H1 (cell line): ENCODE data around the gene TMEM108. TPM values are rescaled to one million over a fixed set of nuclear protein-coding genes. Genes with fewer than 3 reads are reported as not detected.

Experiments
- CTCF ChIA-PET: fragments of 300-600 bp; sonication (Branson Sonifier 250); formaldehyde crosslinking; loops from one replicate; lab custom pipeline; 2021; ENCODE audit not compliant: partially characterized antibody; lab: Charles Lee
- POLR2A ChIA-PET: fragments of 300-600 bp; sonication (Branson Sonifier 250); formaldehyde crosslinking; loops from one replicate; lab custom pipeline; 2021; ENCODE audit warnings: inconsistent platforms; ENCODE audit not compliant: partially characterized antibody; lab: Charles Lee
- DNase-seq, 2 experiments: peaks; one replicate each; pipeline versions ENCODE4 v3.0.0 to v3.0.0-alpha.2; 2010 to 2022; ENCODE audit warnings: low spot score in 2 of 2, low read depth in 1 of 2, mixed read lengths in 1 of 2
- FAIRE-seq: peaks from 2 replicates; lab custom pipeline; 2011; peaks lifted over from hg19 to GRCh38; lab: Jason Lieb, UNC
- H2AFZ ChIP-seq: 2 replicates; pipeline ENCODE4 v1.8.1; 2012; ENCODE audit warnings: low read length, inconsistent platforms
- H2AK5ac ChIP-seq: 2 replicates; pipeline ENCODE4 v1.6.1; 2013; ENCODE audit warnings: low read depth, low read length
- H2BK120ac ChIP-seq: replicated peaks from 2 replicates; pipeline ENCODE3; 2013; ENCODE audit warnings: low read depth, low read length, inconsistent platforms
- H2BK12ac ChIP-seq: 2 replicates; pipeline ENCODE4 v1.6.1; 2013; ENCODE audit warnings: low read depth, low read length
- H2BK15ac ChIP-seq: 2 replicates; pipeline ENCODE4 v1.6.1; 2013; ENCODE audit warnings: low read length
- H2BK20ac ChIP-seq: 2 replicates; pipeline ENCODE4 v1.6.1; 2013; ENCODE audit warnings: low read length
- H2BK5ac ChIP-seq: 2 replicates; pipeline ENCODE4 v1.6.1; 2013; ENCODE audit warnings: low read depth, low read length
- H3K14ac ChIP-seq: 2 replicates; pipeline ENCODE4 v1.6.1; 2013; ENCODE audit warnings: inconsistent platforms; ENCODE audit not compliant: insufficient read length
- H3K18ac ChIP-seq: 2 replicates; pipeline ENCODE4 v1.6.1; 2013; ENCODE audit warnings: low read length; ENCODE audit errors: extremely low read depth
- H3K23ac ChIP-seq: 2 replicates; pipeline ENCODE4 v1.6.1; 2013; ENCODE audit warnings: inconsistent platforms; ENCODE audit not compliant: insufficient read length
- H3K23me2 ChIP-seq: 2 replicates; pipeline ENCODE4 v1.6.1; 2013; ENCODE audit warnings: low read depth, low read length
- H3K27ac ChIP-seq: 2 replicates; pipeline ENCODE4 v1.6.1; 2011; ENCODE audit warnings: low read depth, low read length, inconsistent platforms
- H3K27me3 ChIP-seq, 4 experiments: replicated peaks in 1 of 4; 1 replicate in 1 of 4; 2 replicates in 3 of 4; pipeline versions ENCODE4 v1.6.1 to v1.8.1; 2011 to 2013; ENCODE audit warnings: low read length in 3 of 4, mild to moderate bottlenecking in 3 of 4, inconsistent platforms in 2 of 4, mixed read lengths in 2 of 4, moderate library complexity in 1 of 4; ENCODE audit not compliant: control insufficient read depth in 3 of 4, insufficient read depth in 3 of 4; ENCODE audit errors: extremely low read depth in 1 of 4
- H3K36me3 ChIP-seq, 4 experiments: 2 replicates each; pipeline versions ENCODE4 v1.6.1 to v1.8.1; 2011 to 2013; ENCODE audit warnings: mild to moderate bottlenecking in 4 of 4, low read length in 3 of 4, moderate library complexity in 2 of 4, control low read depth in 1 of 4, inconsistent platforms in 1 of 4; ENCODE audit not compliant: insufficient read depth in 4 of 4, control insufficient read depth in 2 of 4
- H3K4ac ChIP-seq: replicated peaks from 2 replicates; pipeline ENCODE3; 2013; ENCODE audit warnings: low read length, low read depth, mixed read lengths, inconsistent platforms; ENCODE audit not compliant: insufficient read length
- H3K4me1 ChIP-seq, 4 experiments: replicated peaks in 1 of 4; 1 replicate in 1 of 4; 2 replicates in 3 of 4; pipeline versions ENCODE4 v1.6.1 to v1.8.1; 2011 to 2013; ENCODE audit warnings: low read length in 3 of 4, inconsistent platforms in 2 of 4, mixed read lengths in 1 of 4; ENCODE audit not compliant: insufficient read depth in 4 of 4, control insufficient read depth in 3 of 4
- H3K4me2 ChIP-seq, 2 experiments: 2 replicates each; pipeline versions ENCODE4 v1.6.1 to v1.8.1; 2011 to 2013; ENCODE audit warnings: low read depth in 2 of 2, low read length in 2 of 2, control low read depth in 1 of 2, inconsistent platforms in 1 of 2, mild to moderate bottlenecking in 1 of 2; ENCODE audit not compliant: insufficient read depth in 1 of 2
- H3K4me3 ChIP-seq, 4 experiments: fragments of 200-600, 300-600 bp in 1 of 4; sonication (generic), shearing (Covaris generic), sonication (Bioruptor Twin) in 1 of 4; 2 replicates each; pipeline versions ENCODE4 v1.5.1 to v1.8.1; 2011 to 2016; ENCODE audit warnings: low read length in 4 of 4, low read depth in 3 of 4, control low read depth in 2 of 4, inconsistent platforms in 2 of 4, mild to moderate bottlenecking in 2 of 4, mixed read lengths in 1 of 4, moderate library complexity in 1 of 4; ENCODE audit not compliant: insufficient read depth in 2 of 4; ENCODE audit errors: extremely low read depth in 1 of 4
- H3K56ac ChIP-seq: replicated peaks from 2 replicates; pipeline ENCODE3; 2013; ENCODE audit warnings: low read depth, mild to moderate bottlenecking, mixed read lengths, low read length, inconsistent platforms; ENCODE audit not compliant: insufficient read length
- H3K79me1 ChIP-seq: 2 replicates; pipeline ENCODE4 v1.6.1; 2013; ENCODE audit warnings: low read depth, low read length, control low read depth
- H3K79me2 ChIP-seq, 2 experiments: 2 replicates each; pipeline versions ENCODE4 v1.6.1 to v1.8.1; 2012 to 2013; ENCODE audit warnings: low read length in 2 of 2, mild to moderate bottlenecking in 2 of 2, inconsistent platforms in 1 of 2; ENCODE audit not compliant: insufficient read depth in 2 of 2, control insufficient read depth in 1 of 2
- H3K9ac ChIP-seq, 4 experiments: replicated peaks in 1 of 4; 1 replicate in 1 of 4; 2 replicates in 3 of 4; pipeline versions ENCODE4 v1.6.1 to v1.8.1; 2011 to 2013; ENCODE audit warnings: low read depth in 3 of 4, low read length in 3 of 4, control low read depth in 2 of 4, mild to moderate bottlenecking in 2 of 4, moderate library complexity in 2 of 4, inconsistent platforms in 1 of 4; ENCODE audit errors: extremely low read depth in 1 of 4
- H3K9me3 ChIP-seq, 2 experiments: 2 replicates each; pipeline versions ENCODE4 v1.6.1 to v1.8.1; 2012 to 2013; ENCODE audit warnings: mild to moderate bottlenecking in 2 of 2, moderate library complexity in 2 of 2, control low read depth in 1 of 2, inconsistent platforms in 1 of 2, low read depth in 1 of 2, low read length in 1 of 2, mixed read lengths in 1 of 2; ENCODE audit not compliant: insufficient read depth in 2 of 2
- H4K20me1 ChIP-seq, 2 experiments: replicated peaks in 1 of 2; 2 replicates each; pipeline versions ENCODE3 to v1.8.1; 2011 to 2013; ENCODE audit warnings: inconsistent platforms in 2 of 2, low read length in 2 of 2, mild to moderate bottlenecking in 1 of 2; ENCODE audit not compliant: insufficient read depth in 2 of 2, control insufficient read depth in 1 of 2
- H4K5ac ChIP-seq: 2 replicates; pipeline ENCODE4 v1.6.1; 2013; ENCODE audit warnings: low read length, low read depth, mixed read lengths, inconsistent platforms; ENCODE audit not compliant: insufficient read length
- H4K8ac ChIP-seq: 2 replicates; pipeline ENCODE4 v1.8.0; 2013; ENCODE audit warnings: mild to moderate bottlenecking, moderate library complexity, low read length, inconsistent platforms; ENCODE audit not compliant: insufficient read depth; ENCODE audit errors: extremely low read depth
- H4K91ac ChIP-seq: replicated peaks from 2 replicates; pipeline ENCODE3; 2013; ENCODE audit warnings: low read length, mixed read lengths, inconsistent platforms; ENCODE audit not compliant: insufficient read length
- CEBPB ChIP-seq: IDR thresholded peaks from 2 replicates; pipeline ENCODE4 v1.6.1; 2012; ENCODE audit warnings: low read depth, low read length
- NRF1 ChIP-seq: IDR thresholded peaks from 2 replicates; pipeline ENCODE4 v1.6.1; 2011; ENCODE audit warnings: mild to moderate bottlenecking, low read depth, low read length, improper control_type of control experiment
- WGBS, 2 experiments: shearing (Covaris generic) in 1 of 2; methylation state at CpG; one replicate each; pipeline versions ENCODE4 v1.1.6 to v1.1.7; 2013 to 2015; ENCODE audit warnings: low lambda C conversion rate in 2 of 2, mixed read lengths in 2 of 2, inconsistent platforms in 1 of 2, low coverage in 1 of 2, missing lambda C conversion rate in 1 of 2; ENCODE audit not compliant: insufficient replicate concordance in 2 of 2, insufficient coverage in 1 of 2, insufficient read length in 1 of 2; ENCODE audit errors: extremely low coverage in 1 of 2, missing lambda C conversion rate in 1 of 2; 5-methylcytosine and 5-hydroxymethylcytosine counted together
- polyA plus RNA-seq, 7 experiments: library from polyadenylated mRNA; depleted of rRNA in 3 of 7; stranded (reverse) in 5 of 7; unstranded in 2 of 7; fragments of >200 nt in 5 of 7; fragments of 200-250 nt in 2 of 7; gene quantifications; 1 replicate in 5 of 7; 2 replicates in 1 of 7; 4 replicates in 1 of 7; pipeline versions ENCODE4 v1.2.1 to v1.2.3, GENCODE V29; 2011 to 2013; ENCODE audit warnings: missing spikeins in 2 of 7, mixed read lengths in 2 of 7
- total RNA-seq: library from RNA; stranded (reverse); fragmentation: NEBNext Ultra II Directional; extraction: Animal tissue kit (Norgen Biotek cat#: 25700); gene quantifications from 2 replicates; pipeline ENCODE4 v1.2.1, GENCODE V29; 2021

The TMEM108 gene
- total and polyA plus RNA-seq, 2 of the 8 experiments (the other 6 are each of a cell fraction or from before 2014, with no cell fraction given) = 14.3 to 16.2 TPM

GRCh38 chr3:133014325-133014724 lies 23.9 kb upstream of the TMEM108 start:
- Histone ChIP-seq H3K27ac (no peak overlapping the region), H3K4me2 (no peak overlapping the region), H3K23me2 (no peaks in the 10 kb centered on the region), H3K14ac (no peak overlapping the region), H2AK5ac (no peak overlapping the region), H3K56ac (no peak overlapping the region), H3K23ac (no peak overlapping the region), H4K91ac (no peak overlapping the region), H4K20me1 (no peaks in the 10 kb centered on the region), H3K4me1 (peaks cover 0 to 2% (median 0%) of the 10 kb centered on the region in 4 experiments; a peak in 1 of 7 replicates), H2BK15ac (no peak overlapping the region), H2BK5ac (no peak overlapping the region), H2BK20ac (no peak overlapping the region), H3K9ac (no peak overlapping the region), H4K5ac (no peak overlapping the region), H3K79me1 (no peaks in the 10 kb centered on the region), H2AFZ (no peak overlapping the region; the same call in 1 of the 2 replicates), H3K4ac (no peak overlapping the region), H3K79me2 (no peaks in the 10 kb centered on the region), H3K4me3 (no peak overlapping the region), H4K8ac (no peak overlapping the region), H3K27me3 (no peaks in the 10 kb centered on the region), H2BK12ac (no peak overlapping the region), H3K36me3 (no peaks in the 10 kb centered on the region), H2BK120ac (no peak overlapping the region), H3K9me3 (peaks cover 5 to 16% of the 10 kb centered on the region in 2 experiments; a peak in 3 of 4 replicates), H3K18ac (no peak overlapping the region)
- FAIRE-seq (no peak), DNase-seq (no peak)
- ChIA-PET CTCF (no interaction called here), POLR2A (interaction anchor here (0.7 kb wide), 1 partner anchor 1122 kb away, joined by 3 read pairs; no protein-coding TSS in a partner anchor)
- TF ChIP-seq CEBPB (peak; percentile 85), NRF1 (no peak)
- 94% methylated on average over 3 of the region's 3 CpGs; no CpG with 5 or more reads in 1 of the 2 experiments for WGBS, 2 experiments
